ENCODE measurements around the gene KCNH8.

GRCh38 chr3:19488939-19489338, 340.6 kb downstream of the KCNH8 start:
- TF ChIP-seq, protein P1, sequence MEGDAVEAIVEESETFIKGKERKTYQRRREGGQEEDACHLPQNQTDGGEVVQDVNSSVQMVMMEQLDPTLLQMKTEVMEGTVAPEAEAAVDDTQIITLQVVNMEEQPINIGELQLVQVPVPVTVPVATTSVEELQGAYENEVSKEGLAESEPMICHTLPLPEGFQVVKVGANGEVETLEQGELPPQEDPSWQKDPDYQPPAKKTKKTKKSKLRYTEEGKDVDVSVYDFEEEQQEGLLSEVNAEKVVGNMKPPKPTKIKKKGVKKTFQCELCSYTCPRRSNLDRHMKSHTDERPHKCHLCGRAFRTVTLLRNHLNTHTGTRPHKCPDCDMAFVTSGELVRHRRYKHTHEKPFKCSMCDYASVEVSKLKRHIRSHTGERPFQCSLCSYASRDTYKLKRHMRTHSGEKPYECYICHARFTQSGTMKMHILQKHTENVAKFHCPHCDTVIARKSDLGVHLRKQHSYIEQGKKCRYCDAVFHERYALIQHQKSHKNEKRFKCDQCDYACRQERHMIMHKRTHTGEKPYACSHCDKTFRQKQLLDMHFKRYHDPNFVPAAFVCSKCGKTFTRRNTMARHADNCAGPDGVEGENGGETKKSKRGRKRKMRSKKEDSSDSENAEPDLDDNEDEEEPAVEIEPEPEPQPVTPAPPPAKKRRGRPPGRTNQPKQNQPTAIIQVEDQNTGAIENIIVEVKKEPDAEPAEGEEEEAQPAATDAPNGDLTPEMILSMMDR (IDR thresholded peaks at IDR 0.05) = no peak
- no peak for TF ChIP-seq POLR2A (IDR thresholded peaks at IDR 0.05)
